Thoracic aorta (tissue), 2 donors: ENCODE data around the gene OXGR1. TPM values are rescaled to one million over a fixed set of nuclear protein-coding genes. Genes with fewer than 3 reads are reported as not detected.

ENCODE experiments used
- ATAC-seq: fragments of 150-250 bp; one replicate; pipeline ENCODE4 v1.8.0; 2017; ENCODE audit warnings: low read depth; ENCODE audit not compliant: insufficient number of reproducible peaks, low FRiP score
- DNase-seq: peaks from one replicate; pipeline ENCODE4 v3.0.0-alpha.2; 2020; ENCODE audit warnings: low spot score
- H3K27ac ChIP-seq, 2 donors: fragments of 200-600 bp; sonication (generic); 1 replicate in 1 of 2; 2 replicates in 1 of 2; pipeline ENCODE4 v1.5.1; 2016; ENCODE audit warnings: mild to moderate bottlenecking in 2 of 2, moderate library complexity in 2 of 2
- H3K27me3 ChIP-seq: fragments of 200-600 bp; sonication (generic); replicated peaks from 2 replicates; pipeline ENCODE4 v1.6.0; 2016; ENCODE audit warnings: mild to moderate bottlenecking; ENCODE audit not compliant: insufficient read depth
- H3K36me3 ChIP-seq: fragments of 200-600 bp; sonication (generic); one replicate; pipeline ENCODE4 v1.5.1; 2016
- H3K4me1 ChIP-seq, 2 donors: fragments of 200-600 bp; sonication (generic); 1 replicate in 1 of 2; 2 replicates in 1 of 2; pipeline versions ENCODE4 v1.5.1 to v1.6.0; 2016; ENCODE audit warnings: low read depth in 2 of 2, mild to moderate bottlenecking in 1 of 2; ENCODE audit not compliant: control insufficient read depth in 1 of 2
- H3K4me3 ChIP-seq: fragments of 200-600 bp; sonication (generic); 2 replicates; pipeline ENCODE4 v1.5.1; 2016; ENCODE audit warnings: mild to moderate bottlenecking
- H3K9me3 ChIP-seq: fragments of 200-600 bp; sonication (generic); 2 replicates; pipeline ENCODE4 v1.5.1; 2016
- CTCF ChIP-seq: fragments of 200-600 bp; sonication (generic); IDR thresholded peaks from one replicate; pipeline ENCODE4 v1.5.1; 2019; ENCODE audit warnings: antibody characterized with exemption
- total RNA-seq, 2 donors: library from RNA; depleted of rRNA; stranded (reverse); fragments of >200 nt; gene quantifications; one replicate each; pipeline versions ENCODE4 v1.1.0 to v1.2.3, GENCODE V29; 2016

The OXGR1 gene
- total RNA-seq, 2 donors from 2014 or later, result not detected

- no peak for TF ChIP-seq CTCF
- Histone ChIP-seq H3K4me1 (no peaks in the 10 kb centered on the region), H3K9me3 (no peaks in the 10 kb centered on the region), H3K36me3 (no peaks in the 10 kb centered on the region), H3K27ac (no peak overlapping the region), H3K4me3 (no peak overlapping the region), H3K27me3 (no peaks in the 10 kb centered on the region)
- ATAC-seq, result no peak
- no peak for DNase-seq
Measured at GRCh38 chr13:96952595-96952994, 41.7 kb downstream of the OXGR1 start.

- H3K4me1 ChIP-seq, result no peaks in the 10 kb centered on the region
- no peak for TF ChIP-seq CTCF
- H3K4me3 ChIP-seq, result no peak overlapping the region
- H3K9me3 ChIP-seq, result no peaks in the 10 kb centered on the region
- no peak overlapping the region for H3K27ac ChIP-seq
- no peak for ATAC-seq
- H3K27me3 ChIP-seq, result no peaks in the 10 kb centered on the region
- no peak for DNase-seq
- H3K36me3 ChIP-seq, result no peaks in the 10 kb centered on the region
Measured at GRCh38 chr13:96948127-96948526, 46.1 kb downstream of the OXGR1 start.

- no peaks in the 10 kb centered on the region for H3K36me3 ChIP-seq
- no peak for TF ChIP-seq CTCF
- no peaks in the 10 kb centered on the region for H3K4me1 ChIP-seq
- H3K27me3 ChIP-seq, result no peaks in the 10 kb centered on the region
- H3K4me3 ChIP-seq, result no peak overlapping the region
- ATAC-seq, result no peak
- H3K27ac ChIP-seq, result no peak overlapping the region
- no peaks in the 10 kb centered on the region for H3K9me3 ChIP-seq
- no peak for DNase-seq
Measured at GRCh38 chr13:96947343-96947910, 46.8 kb downstream of the OXGR1 start.

GRCh38 chr13:96946709-96947311 is 47.5 kb downstream of the OXGR1 start:
- no peaks in the 10 kb centered on the region for H3K27me3 ChIP-seq
- ATAC-seq (no peak), DNase-seq (no peak)
- H3K9me3 ChIP-seq, result no peaks in the 10 kb centered on the region
- no peaks in the 10 kb centered on the region for H3K36me3 ChIP-seq
- no peak overlapping the region for H3K27ac ChIP-seq
- TF ChIP-seq CTCF, result no peak
- H3K4me3 ChIP-seq, result no peak overlapping the region
- no peaks in the 10 kb centered on the region for H3K4me1 ChIP-seq

GRCh38 chr13:96940961-96941360 is 53.3 kb downstream of the OXGR1 start:
- H3K9me3 ChIP-seq, result no peaks in the 10 kb centered on the region
- no peak overlapping the region for H3K27ac ChIP-seq
- DNase-seq, result no peak
- H3K36me3 ChIP-seq, result no peaks in the 10 kb centered on the region
- H3K27me3 ChIP-seq, result no peaks in the 10 kb centered on the region
- no peak overlapping the region for H3K4me3 ChIP-seq
- H3K4me1 ChIP-seq, result no peaks in the 10 kb centered on the region
- ATAC-seq, result no peak
- TF ChIP-seq CTCF, result no peak
